Effector CD8-positive, alpha-beta T cell (primary cell): ENCODE results near the gene TOMM40.
"Not testable (repeated sequence)": the region's sequence is repeated elsewhere in the genome, so short reads cannot be mapped to it uniquely, and the experiment has no call there.

Experiments used
- DNase-seq: peaks from one replicate; lab custom pipeline; 2025; lab: John Stamatoyannopoulos, UW

Gene TOMM40

DNA sequence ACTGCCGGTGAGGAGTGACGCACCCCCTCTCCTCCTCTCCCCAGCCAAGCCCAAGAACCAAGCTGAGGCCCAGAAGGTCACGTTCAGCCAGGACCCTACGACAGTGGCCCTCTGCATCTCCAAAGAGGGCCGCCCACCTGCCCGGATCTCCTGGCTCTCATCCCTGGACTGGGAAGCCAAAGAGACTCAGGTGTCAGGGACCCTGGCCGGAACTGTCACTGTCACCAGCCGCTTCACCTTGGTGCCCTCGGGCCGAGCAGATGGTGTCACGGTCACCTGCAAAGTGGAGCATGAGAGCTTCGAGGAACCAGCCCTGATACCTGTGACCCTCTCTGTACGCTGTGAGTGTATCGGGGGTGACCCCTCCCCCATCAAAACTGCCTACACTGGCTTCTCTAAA lies 19.2 kb upstream of the TOMM40 start:
- DNase-seq = no peak

GRCh38 chr19:44872661-44873060 lies 18.4 kb upstream of the TOMM40 start:
- DNase-seq = no peak

DNA sequence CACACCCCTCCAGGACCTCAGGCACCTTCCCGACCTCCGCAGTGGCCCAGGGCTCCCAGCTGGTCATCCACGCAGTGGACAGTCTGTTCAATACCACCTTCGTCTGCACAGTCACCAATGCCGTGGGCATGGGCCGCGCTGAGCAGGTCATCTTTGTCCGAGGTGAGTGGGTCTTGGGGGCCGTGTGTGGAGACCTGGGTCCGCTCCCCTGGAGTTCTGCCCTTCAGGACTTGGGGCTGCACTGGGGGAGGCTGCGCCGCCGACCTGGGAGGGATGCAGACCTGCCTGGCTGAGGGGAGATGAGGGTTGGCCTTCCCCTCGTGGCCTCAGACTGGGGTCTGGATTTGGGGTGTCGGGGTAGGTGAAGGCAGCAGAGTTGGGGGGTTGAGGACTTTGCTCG lies 16.7 kb upstream of the TOMM40 start:
- no peak for DNase-seq

DNA sequence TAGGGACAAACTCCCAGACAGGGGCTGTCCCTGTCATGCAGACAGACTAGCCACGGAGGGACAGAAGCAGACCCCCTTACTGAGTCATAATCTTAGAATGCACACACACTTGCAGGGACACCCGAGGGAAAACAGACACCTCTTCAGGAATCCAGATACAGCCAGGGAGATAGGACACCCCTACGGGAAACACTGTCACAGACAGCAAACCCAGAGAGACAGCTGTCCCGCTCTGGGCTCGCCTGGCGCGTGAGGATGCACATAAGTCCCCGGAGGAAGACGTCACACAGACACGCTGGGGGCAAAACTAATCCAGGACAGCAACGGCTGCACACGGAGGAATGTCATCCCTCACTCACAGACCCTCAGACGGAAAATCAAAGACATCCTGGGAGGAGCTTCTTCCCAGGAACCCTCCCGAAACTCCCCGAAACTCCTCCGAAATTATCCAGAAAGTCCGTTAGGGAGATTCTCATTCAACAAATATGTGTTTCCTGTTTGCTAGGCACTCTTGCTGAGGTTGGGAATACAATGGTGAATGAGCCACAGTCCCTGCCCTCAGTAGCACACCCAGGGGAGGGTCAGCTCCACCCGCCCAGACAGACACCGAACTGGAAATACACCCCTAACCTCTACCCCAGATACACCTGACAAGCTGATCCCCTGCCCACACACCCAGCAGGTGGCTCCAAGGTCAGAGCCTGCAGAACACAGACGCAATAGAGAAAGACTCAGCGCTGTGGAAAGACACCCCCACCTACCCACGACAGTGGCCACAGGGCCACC lies 15.2 kb upstream of the TOMM40 start:
- DNase-seq = no peak

DNA sequence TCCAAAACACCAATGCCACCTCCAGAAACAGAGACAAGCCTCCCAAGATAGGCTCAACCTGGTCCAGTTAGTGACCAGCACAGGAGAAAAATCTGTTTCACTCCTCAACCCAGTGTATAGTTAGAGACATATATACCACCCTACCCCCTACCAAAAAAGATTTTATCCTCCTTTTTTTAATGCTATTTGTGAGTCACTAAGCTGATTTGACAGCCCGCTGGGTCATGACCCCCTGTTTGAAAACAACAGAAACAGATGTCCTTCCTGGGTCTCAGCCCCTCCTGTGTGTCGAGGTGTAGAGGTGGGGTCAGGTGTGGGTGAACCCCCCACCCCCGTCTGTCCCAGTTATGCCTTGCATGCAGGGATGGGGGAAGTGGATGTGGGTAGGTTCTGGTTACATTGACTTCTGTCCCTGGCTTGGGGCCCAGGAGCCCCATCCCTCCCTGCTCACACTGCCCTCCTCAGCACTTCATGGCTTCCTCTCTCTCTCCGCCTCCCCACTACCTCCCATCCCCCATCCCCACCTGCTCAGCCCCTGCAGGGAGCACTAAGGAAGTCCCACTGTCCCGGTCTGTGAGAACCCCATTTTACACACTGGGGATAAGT lies 14.0 kb upstream of the TOMM40 start:
- no peak for DNase-seq

DNA sequence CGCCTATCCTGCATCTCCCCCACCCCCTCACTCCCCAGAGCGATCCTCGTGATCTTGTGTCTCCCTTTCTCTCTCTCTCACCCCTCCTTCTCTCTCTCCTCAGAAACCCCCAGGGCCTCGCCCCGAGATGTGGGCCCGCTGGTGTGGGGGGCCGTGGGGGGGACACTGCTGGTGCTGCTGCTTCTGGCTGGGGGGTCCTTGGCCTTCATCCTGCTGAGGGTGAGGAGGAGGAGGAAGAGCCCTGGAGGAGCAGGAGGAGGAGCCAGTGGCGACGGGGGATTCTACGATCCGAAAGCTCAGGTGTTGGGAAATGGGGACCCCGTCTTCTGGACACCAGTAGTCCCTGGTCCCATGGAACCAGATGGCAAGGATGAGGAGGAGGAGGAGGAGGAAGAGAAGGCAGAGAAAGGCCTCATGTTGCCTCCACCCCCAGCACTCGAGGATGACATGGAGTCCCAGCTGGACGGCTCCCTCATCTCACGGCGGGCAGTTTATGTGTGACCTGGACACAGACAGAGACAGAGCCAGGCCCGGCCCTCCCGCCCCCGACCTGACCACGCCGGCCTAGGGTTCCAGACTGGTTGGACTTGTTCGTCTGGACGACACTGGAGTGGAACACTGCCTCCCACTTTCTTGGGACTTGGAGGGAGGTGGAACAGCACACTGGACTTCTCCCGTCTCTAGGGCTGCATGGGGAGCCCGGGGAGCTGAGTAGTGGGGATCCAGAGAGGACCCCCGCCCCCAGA lies 12.8 kb upstream of the TOMM40 start:
- no peak for DNase-seq

DNA sequence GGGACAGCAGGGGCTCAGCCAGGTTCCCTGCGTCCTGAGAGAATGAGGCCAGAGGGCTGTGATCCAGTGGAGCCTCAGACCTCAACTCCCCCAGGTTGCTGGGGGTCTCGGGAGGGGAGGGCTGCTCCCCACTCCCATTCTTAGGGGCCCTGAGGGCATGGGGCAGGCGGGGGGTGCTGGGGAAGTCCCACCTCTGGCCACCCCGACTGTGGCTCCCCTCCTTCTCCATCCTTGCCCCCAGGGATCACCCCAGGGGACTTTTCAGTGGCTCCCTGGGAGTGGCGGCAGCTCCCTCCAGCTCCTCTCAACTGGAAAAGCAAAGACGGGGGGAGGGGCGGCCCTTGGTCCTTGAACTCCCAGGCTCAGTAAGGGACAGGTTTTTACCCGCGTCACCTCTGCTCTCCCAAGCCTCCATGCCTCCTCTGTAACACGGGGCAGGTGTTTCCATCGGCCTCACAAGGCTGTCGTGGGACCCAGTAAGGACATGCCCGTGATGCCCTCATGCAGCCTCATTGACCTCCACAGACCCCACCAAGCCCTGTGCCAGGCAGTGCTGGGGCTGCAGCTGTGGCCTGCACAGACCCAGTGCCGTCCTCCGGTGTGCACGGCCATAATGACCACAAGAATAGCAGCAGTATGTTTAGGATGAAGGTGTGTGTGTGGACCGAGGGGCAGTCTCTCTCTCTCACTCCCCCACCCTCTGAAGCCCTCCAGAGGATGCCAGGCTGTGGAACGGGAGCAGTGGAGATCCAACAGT lies 11.6 kb upstream of the TOMM40 start:
- DNase-seq = no peak

DNA sequence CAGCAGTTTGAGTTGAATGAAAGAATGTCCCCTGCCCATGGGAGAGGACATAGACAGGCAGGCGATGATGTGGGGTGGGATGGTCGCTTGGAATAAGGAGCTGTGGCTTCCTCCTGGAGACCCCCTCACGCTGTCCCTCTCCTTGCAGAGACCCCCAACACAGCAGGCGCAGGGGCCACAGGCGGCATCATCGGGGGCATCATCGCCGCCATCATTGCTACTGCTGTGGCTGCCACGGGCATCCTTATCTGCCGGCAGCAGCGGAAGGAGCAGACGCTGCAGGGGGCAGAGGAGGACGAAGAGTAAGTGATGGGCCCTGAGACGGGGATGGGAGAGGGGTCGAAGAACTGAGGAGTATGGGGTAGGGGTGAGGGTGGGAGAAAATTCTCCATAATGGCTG lies 9.0 kb upstream of the TOMM40 start:
- DNase-seq = no peak

DNA sequence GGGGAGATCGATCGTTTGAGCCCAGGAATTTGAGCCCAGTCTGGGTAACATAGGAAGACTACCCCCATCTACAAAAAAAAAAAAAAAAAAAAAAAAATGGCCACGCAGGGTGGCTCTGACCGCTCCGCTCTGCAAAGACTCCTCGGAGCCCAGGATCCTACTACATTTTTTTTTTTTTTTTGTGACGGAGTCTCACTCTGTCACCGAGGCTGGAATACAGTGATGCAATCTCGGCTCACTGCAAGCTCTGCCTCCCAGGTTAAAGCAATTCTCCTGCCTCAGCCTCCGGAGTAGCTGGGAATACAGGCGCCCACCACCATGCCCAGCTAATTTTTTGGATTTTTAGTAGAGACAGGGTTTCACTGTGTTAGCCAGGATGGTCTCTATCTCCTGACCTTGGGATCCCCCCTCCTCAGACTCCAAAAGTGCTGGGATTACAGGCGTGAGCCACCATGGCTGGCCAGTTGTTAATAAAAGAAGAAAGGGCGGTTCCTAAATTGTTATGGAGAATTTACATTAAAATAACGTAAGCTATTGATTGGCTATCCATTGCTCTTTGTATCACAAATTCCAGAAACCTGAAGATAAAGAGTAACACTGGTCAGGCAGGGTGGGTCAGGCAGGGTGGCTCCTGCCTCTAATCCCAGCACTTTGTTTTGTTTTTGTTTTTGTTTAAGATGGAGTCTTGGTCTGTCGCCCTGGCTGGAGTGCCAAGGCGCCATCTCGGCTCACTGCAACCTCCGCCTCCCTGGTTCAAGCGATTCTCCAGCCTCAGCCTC lies 8.2 kb upstream of the TOMM40 start:
- DNase-seq = not testable (repeated sequence)

GRCh38 chr19:44883922-44884321 lies 7.1 kb upstream of the TOMM40 start:
- DNase-seq = no peak

DNA sequence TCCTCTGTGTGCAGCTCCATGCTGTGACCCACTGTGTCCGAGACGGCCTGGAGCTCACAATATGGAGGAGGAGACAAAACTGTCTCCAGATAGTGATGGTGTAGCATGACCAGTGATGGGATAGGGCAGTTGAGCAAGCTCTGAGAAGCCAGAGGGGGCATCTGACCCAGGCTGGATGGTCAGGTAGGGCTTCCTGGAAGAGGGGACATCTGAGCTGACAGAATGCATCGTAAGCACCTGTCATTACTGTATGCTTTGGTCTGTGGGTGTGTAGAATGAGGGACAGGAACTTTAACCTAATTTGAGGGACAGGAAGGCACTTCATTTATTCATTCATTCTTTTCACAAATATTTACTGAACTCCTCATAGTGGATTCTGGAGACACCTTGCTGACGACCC lies 6.5 kb upstream of the TOMM40 start:
- no peak for DNase-seq

DNA sequence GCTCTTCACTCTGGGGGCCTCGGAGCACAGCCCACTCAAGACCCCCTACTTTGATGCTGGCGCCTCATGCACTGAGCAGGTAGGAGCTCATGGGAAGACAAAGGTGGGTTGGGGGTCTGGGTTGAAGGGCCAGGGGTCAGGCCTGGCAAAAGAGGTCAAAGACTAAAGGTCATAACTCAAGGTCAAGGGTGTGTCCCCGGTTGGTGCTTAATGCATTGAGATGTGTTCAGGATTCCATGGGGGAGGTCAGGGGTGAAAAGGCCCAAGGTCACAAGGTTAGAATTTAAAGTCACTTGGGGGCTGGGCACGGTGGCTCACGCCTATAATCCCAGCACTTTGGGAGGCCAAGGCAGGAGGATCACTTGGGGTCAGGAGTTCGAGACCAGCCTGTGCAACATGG lies 4.9 kb upstream of the TOMM40 start:
- no peak for DNase-seq

DNA sequence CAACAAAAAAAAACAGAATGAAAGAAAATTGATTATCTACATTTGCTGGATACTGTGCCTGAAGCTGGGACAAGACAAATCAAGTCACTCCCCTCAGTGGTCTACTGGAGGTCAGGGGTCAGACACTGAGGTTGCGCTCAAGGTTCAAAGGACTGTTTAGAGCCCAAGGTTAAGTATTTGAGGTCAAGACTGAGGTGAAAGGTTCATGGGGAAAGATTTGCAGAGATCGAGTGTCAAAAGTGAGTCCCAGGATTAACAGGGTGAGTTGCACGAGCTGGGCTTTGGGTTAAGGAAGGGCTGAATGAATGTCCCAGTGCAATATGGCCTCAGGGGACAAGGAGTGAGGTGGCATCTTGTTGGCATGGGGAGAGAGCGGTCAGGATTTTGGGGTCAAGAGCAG lies 3.4 kb upstream of the TOMM40 start:
- no peak for DNase-seq

DNA sequence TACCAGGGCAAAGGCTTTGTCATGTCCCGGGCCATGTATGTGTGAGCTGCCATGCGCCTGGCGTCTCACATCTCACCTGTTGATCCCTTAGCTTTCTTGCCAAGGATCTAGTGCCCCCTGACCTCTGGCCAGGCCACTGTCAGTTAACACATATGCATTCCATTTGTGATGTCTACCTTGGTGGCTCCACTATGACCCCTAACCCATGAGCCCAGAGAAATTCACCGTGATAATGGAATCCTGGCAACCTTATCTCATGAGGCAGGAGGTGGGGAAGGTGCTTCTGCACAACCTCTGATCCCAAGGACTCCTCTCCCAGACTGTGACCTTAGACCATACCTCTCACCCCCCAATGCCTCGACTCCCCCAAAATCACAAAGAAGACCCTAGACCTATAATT lies 2.7 kb upstream of the TOMM40 start:
- DNase-seq = not testable (repeated sequence)

- no peak for DNase-seq
Measured at GRCh38 chr19:44889830-44890365, 1.2 kb upstream of the TOMM40 start.

GRCh38 chr19:44890366-44891015 lies 563 bp upstream of the TOMM40 start:
- DNase-seq = peak; percentile 99

- no peak for DNase-seq
Measured at GRCh38 chr19:44892932-44893331, 1.9 kb downstream of the TOMM40 start.

DNA sequence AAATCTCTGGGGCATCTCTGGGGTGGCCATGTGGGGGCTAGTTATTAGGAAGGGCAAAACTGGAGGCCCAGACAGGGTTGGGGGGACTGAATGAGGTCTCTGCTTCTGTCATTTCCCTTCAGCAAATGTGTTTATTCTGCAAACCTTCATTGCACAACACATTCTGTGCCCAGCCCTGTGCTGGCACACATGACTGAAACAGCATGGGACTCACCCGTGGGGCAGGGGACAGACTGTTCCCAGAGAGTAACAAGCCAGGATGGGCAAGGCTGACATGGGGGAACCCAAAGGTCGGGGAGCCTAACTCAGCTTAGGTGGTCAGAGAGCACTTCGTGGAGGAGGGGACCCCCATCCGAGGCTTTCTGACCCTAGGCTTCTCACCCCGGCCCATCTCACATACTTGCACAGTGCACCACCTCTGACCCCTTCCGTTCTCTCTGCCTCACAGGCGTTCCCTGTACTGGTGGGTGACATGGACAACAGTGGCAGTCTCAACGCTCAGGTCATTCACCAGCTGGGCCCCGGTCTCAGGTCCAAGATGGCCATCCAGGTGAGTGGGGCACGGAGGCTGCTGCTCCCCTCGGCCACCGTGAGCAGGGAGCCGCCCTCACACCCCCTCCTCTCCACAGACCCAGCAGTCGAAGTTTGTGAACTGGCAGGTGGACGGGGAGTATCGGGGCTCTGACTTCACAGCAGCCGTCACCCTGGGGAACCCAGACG lies 2.4 kb downstream of the TOMM40 start:
- no peak for DNase-seq

- no peak for DNase-seq
Measured at GRCh38 chr19:44894052-44894400, 3.0 kb downstream of the TOMM40 start.

- no peak for DNase-seq
Measured at GRCh38 chr19:44894946-44895345, 3.9 kb downstream of the TOMM40 start.
